Measurements from ENCODE around the gene RNF213. TPM values are rescaled to one million over a fixed set of nuclear protein-coding genes. Genes with fewer than 3 reads are reported as not detected.

The RNF213 gene
- total and polyA plus RNA-seq, 2 of the 8 experiments (the other 6 are each of a cell fraction or from before 2014, with no cell fraction given), result 33.8 to 62.8 TPM

DNA sequence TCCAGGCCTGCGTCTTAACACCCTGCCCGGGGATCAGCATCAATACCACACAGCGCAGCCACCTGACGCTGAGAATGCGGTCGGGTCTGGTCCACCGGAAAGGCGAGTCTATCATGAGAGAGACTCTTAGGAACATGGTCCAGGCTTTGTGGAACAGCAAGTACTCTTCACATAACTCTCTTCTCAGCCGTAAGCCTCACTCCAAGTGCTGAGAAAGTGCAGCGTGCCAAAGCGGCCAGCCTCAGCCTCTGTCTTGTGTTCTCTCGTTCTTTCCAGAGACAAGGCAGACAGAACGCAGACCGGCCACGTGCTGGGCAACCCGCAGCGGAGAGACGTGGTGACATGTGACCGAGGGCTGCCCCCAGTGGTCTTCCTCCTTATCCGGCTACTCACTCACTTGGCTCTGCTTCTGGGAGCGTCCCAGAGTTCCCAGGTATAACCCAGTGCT, 119.9 kb downstream of the RNF213 start:
- Histone ChIP-seq H3K79me1 (ENCODE audit: low read depth, low read length) (no peaks in the 10 kb centered on the region), H2BK5ac (ENCODE audit: low read depth, low read length) (no peak overlapping the region), H3K27me3 (replicated peaks in 1 of 4; ENCODE audit: control insufficient read depth in 3 of 4, extremely low read depth in 1 of 4, insufficient read depth in 3 of 4, low read length in 3 of 4) (no peaks in the 10 kb centered on the region), H3K4me1 (replicated peaks in 1 of 4; ENCODE audit: control insufficient read depth in 3 of 4, insufficient read depth in 4 of 4, low read length in 3 of 4) (no peaks in the 10 kb centered on the region), H4K8ac (ENCODE audit: extremely low read depth, insufficient read depth, low read length) (no peak overlapping the region), H3K9me3 (ENCODE audit: insufficient read depth in 2 of 2, low read depth in 1 of 2, low read length in 1 of 2) (no peaks in the 10 kb centered on the region), H2AK5ac (ENCODE audit: low read depth, low read length) (no peak overlapping the region), H3K79me2 (ENCODE audit: control insufficient read depth in 1 of 2, insufficient read depth in 2 of 2, low read length in 2 of 2) (no peaks in the 10 kb centered on the region), H3K56ac (replicated peaks; ENCODE audit: insufficient read length, low read depth, low read length) (no peak overlapping the region), H3K23me2 (ENCODE audit: low read depth, low read length) (no peaks in the 10 kb centered on the region), H3K4me2 (ENCODE audit: insufficient read depth in 1 of 2, low read depth in 2 of 2, low read length in 2 of 2) (no peak overlapping the region), H2BK12ac (ENCODE audit: low read depth, low read length) (no peak overlapping the region), H3K27ac (ENCODE audit: low read depth, low read length) (no peak overlapping the region), H3K23ac (ENCODE audit: insufficient read length) (no peak overlapping the region), H2BK20ac (ENCODE audit: low read length) (no peak overlapping the region), H3K36me3 (ENCODE audit: control insufficient read depth in 2 of 4, insufficient read depth in 4 of 4, low read length in 3 of 4) (peaks cover 20 to 73% (median 46%) of the 10 kb centered on the region in 4 experiments), H2BK15ac (ENCODE audit: low read length) (no peak overlapping the region), H3K14ac (ENCODE audit: insufficient read length) (no peak overlapping the region), H2BK120ac (replicated peaks; ENCODE audit: low read depth, low read length) (no peak overlapping the region), H3K4ac (replicated peaks; ENCODE audit: insufficient read length, low read depth, low read length) (no peak overlapping the region), H4K91ac (replicated peaks; ENCODE audit: insufficient read length, low read length) (no peak overlapping the region), H4K20me1 (replicated peaks in 1 of 2; ENCODE audit: control insufficient read depth in 1 of 2, insufficient read depth in 2 of 2, low read length in 2 of 2) (peaks cover 2% of the 10 kb centered on the region in 2 experiments), H4K5ac (ENCODE audit: insufficient read length, low read depth, low read length) (no peak overlapping the region), H2AFZ (ENCODE audit: low read length) (no peak overlapping the region), H3K4me3 (ENCODE audit: extremely low read depth in 1 of 4, insufficient read depth in 2 of 4, low read depth in 3 of 4, low read length in 4 of 4) (no peak overlapping the region), H3K9ac (replicated peaks in 1 of 4; ENCODE audit: extremely low read depth in 1 of 4, low read depth in 3 of 4, low read length in 3 of 4) (no peak overlapping the region; a peak in 1 of 7 replicates), H3K18ac (ENCODE audit: extremely low read depth, low read length) (no peak overlapping the region)
- TF ChIP-seq SRF (IDR thresholded peaks at IDR 0.05; ENCODE audit: low read depth, low read length), result no peak
- TF ChIP-seq CBX5 (IDR thresholded peaks at IDR 0.05; ENCODE audit: low read depth, low read length), result no peak
- no peak for TF ChIP-seq ZNF274 (IDR thresholded peaks at IDR 0.05; ENCODE audit: borderline replicate concordance, extremely low read depth, low read length)
- TF ChIP-seq KDM5A (IDR thresholded peaks at IDR 0.05; ENCODE audit: low read length), result no peak
- no peak for TF ChIP-seq CREB1 (IDR thresholded peaks at IDR 0.05)
- FAIRE-seq (no peak), DNase-seq (ENCODE audit: low read depth in 1 of 2, low spot score in 2 of 2) (no peak)
- WGBS, 2 experiments (ENCODE audit: extremely low coverage in 1 of 2, insufficient coverage in 1 of 2, insufficient read length in 1 of 2, insufficient replicate concordance in 2 of 2, low coverage in 1 of 2, low lambda C conversion rate in 2 of 2, missing lambda C conversion rate in 1 of 2), result 91% methylated on average over 21 of the region's 21 CpGs; no CpG with 5 or more reads in 1 of the 2 experiments
- POLR2A ChIA-PET (ENCODE audit: partially characterized antibody), result no interaction called here
- CTCF ChIA-PET (ENCODE audit: partially characterized antibody), result interaction anchor here (0.9 to 2.4 kb wide), 2 partner anchors 18 to 102 kb away, joined by 3 to 7 read pairs; no protein-coding TSS in a partner anchor

Measured in H1 (cell line).